ENCODE data around the gene NIM1K.
"Not testable (repeated sequence)": the region's sequence is repeated elsewhere in the genome, so short reads cannot be mapped to it uniquely, and the experiment has no call there.

NIM1K gene

GRCh38 chr5:43232943-43233833 lies 41.2 kb downstream of the NIM1K start:
- DNase-seq, result no peak

- DNase-seq, result no peak
Observed at GRCh38 chr5:43233946-43234345, 41.9 kb downstream of the NIM1K start.

- no peak for DNase-seq
Observed at GRCh38 chr5:43236653-43237355, 44.8 kb downstream of the NIM1K start.

- no peak for DNase-seq
Observed at GRCh38 chr5:43242196-43242595, 50.2 kb downstream of the NIM1K start.

GRCh38 chr5:43243270-43243669 lies 51.2 kb downstream of the NIM1K start:
- no peak for DNase-seq

DNA sequence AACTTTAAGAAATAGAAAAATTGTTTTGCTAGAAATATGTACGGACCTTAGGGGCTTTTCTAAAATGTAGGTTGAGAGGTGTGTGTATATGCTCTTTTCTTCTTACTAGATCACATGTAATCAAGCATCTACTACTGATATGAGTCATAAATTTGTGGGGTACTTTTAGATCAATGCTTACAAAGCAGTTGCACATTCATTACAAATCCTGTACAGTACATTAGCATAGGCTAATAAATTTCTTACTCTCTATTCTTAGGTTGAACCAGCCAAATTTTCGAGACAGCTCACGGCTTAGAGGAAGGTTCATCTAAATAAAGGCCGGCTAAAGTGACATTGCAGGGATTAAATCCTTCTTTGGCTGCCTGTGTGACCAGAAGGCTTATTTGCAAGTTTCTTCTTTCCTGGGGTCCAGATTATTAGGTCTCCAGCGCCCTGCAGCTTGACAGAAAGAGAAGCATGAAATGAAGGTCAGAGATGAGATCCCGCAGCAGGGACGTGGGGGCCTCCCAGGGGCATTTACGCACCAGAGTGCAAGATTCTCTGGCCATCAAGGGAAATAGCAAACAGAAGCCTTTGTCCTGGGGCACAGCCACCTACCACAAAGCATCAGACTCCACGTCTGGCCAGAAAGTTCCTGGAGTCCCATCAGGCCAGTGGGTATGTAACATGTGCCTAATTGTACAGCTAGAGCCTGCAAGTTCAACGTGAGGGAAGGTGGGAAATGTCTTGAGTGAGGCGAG lies 53.0 kb downstream of the NIM1K start:
- DNase-seq, result no peak

DNA sequence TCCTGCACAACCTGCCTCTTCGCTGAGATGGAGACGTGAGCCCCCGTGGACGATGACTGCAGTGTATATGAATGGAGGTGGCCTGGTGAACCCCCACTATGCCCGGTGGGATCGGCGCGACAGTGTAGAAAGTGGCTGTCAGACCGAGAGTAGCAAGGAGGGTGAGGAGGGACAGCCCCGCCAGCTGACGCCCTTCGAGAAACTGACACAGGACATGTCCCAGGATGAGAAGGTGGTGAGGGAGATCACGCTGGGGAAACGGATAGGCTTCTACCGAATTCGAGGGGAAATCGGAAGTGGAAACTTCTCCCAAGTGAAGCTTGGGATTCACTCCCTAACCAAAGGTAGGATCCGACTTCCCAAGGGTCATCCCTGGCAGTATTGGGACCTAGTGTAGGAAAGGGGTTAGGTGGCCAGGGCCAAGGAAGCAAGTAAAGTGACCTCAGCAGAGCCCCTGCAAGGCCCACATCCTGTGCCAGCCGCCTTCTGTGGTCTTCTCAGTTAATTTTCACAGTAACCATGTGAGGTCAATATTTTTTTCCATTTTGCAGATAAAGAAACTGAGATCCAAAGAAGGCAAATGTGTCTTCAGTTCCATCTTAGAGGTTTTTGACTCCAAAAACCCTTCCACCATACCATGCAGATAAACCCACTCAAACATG lies 53.8 kb downstream of the NIM1K start:
- DNase-seq, result no peak

DNA sequence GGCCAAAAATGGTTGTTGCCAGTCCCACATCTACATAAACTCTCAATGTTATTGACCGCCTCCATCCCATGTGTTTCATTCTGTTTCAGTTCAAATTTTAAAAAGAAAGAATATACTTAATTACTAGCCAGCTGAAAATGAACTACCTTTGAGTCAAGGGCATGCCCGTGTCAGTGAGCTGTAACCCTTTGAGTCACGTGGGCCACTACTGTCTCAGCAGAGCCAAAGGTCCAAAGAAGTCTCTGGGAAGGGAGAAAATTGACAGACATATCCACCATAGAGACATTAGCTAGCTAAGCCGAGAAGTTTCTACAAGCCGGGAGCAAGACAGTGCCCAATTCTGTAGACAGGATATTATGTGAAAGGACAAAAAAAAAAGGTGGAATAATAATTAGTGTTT lies 59.7 kb downstream of the NIM1K start:
- no peak for DNase-seq

GRCh38 chr5:43255704-43256103 lies 63.7 kb downstream of the NIM1K start:
- DNase-seq, result no peak

DNA sequence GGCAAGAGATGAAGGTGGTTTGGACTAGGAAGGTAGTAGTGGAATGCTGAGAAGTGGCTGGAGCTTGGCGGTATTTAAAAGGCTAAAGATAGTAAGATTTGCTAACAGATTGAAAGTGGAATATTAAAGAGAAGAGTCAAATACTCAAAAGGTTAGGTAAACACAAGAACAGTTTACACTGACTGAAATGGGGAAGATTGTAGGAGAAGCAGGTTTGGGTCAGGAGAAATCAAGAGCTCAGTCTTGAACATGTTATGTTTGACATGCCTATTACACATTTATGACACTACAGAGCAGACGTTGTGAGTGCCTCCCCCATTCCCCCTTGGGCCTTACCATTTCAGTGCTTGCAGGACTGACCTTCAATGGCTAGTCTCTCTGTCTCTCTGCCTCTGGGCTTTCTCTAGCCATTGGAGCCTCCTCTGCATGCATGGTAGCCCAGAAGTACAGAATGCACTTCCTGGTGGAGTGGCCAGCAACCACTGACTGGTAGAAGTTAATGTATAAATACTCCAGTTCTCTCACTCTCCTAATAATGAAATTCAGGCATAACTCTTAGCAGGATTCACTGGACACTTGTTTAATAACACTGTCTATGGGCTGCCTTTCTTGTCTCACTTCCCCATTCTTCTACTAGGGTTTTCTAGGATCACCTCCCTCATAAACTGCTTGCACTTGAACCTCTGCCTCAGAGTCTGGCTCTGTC lies 64.4 kb downstream of the NIM1K start:
- DNase-seq, result no peak

DNA sequence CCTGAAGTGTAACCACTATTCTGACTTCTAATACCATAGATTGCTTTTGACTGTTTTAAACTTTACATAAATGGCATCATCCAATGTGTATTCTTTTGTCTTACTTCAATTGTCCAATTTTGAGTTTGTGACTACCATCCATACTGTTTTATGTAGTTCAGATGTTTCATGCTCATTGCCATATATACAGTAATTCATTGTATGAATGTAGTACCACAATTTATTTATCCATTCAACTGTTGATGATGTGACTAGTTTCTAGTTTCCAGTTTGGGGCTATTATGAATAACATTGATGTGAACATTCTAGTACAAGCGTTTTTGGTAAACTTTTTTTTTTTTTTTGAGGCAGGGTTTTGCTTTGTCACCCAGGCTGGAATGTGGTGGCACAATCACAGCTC lies 66.1 kb downstream of the NIM1K start:
- no peak for DNase-seq

DNA sequence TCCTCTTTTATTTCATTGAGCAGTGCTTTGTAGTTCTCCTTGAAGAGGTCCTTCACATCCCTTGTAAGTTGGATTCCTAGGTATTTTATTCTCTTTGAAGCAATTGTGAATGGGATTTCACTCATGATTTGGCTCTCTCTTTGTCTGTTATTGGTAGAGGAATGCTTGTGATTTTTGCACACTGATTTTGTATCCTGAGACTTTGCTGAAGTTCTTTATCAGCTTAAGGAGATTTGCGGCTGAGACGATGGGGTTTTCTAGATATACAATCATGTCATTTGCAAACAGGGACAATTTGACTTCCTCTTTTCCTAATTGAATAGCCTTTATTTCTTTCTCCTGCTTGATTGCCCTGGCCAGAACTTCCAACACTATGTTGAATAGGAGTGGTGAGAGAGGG lies 70.2 kb downstream of the NIM1K start:
- not testable (repeated sequence) for DNase-seq

GRCh38 chr5:43268188-43268820 lies 76.3 kb downstream of the NIM1K start:
- DNase-seq, result no peak

DNA sequence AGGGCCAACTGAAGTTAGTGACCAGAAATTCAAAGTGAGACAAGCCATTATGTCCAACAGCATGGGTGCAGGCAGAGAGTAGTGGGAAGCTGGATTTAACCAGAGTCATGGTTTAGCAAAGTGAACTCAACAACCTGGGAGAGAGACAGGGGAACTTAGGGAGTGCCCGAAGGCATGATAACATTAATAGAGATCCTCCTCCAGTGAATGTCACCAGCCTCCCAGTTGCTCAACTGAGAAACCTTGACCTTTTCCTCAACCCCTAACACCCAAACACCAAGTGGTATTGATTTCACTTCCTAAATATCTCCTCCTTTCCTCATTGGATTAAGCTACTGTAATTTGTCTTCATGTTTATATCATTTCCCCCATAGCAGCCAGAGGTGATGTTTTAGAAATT lies 78.6 kb downstream of the NIM1K start:
- DNase-seq, result no peak

DNA sequence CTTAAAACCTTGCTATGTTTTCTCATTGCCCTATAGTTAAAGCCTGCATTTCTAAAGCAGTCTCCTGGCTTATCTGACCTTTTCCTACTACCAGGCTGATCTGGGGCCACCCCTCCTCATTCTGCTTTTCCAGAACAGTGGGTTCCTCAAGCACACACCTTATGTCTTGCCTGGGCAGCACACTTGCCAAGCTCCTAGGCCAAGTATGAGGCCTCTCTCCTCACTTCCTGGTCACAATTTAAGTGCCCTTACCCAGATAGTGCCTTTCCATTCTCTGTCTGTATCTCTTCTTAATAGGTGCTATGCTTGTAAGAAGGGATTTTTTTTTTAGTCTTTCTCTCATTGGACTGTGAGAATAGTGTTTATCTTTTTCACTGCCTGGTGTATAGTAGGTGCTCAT lies 81.5 kb downstream of the NIM1K start:
- DNase-seq, result no peak

- DNase-seq, result no peak
Observed at GRCh38 chr5:43274435-43275114, 82.5 kb downstream of the NIM1K start.

DNA sequence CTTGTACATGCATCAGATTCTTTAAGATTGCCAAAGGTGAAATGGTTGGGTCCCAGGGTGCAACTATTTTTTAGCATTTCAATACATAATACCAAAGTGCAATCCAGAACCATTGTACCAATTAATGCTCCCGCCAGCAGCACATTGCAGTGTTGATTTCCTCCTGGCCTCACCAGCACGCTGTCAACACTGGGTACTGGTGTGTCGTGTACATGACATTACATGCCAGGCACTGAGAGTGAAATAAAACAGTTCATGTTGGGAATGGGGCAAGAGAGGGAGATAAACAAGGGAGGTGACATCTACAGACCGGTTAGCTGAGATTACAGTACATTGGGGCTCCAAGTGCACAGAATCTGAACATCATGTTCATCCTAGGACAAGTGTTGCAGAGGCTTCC lies 83.4 kb downstream of the NIM1K start:
- DNase-seq, result no peak

GRCh38 chr5:43279548-43280274 lies 87.7 kb downstream of the NIM1K start:
- DNase-seq, result no peak

GRCh38 chr5:43281840-43282658 lies 90.0 kb downstream of the NIM1K start:
- DNase-seq, result no peak

- no peak for DNase-seq
Observed at GRCh38 chr5:43286623-43287022, 94.6 kb downstream of the NIM1K start.
